Measurements from ENCODE around the gene MYH6. TPM values are rescaled to one million over a fixed set of nuclear protein-coding genes. Genes with fewer than 3 reads are reported as not detected.

Gene MYH6
- total RNA-seq, 4 donors from 2014 or later = 0.07 TPM; not detected in 3

DNA sequence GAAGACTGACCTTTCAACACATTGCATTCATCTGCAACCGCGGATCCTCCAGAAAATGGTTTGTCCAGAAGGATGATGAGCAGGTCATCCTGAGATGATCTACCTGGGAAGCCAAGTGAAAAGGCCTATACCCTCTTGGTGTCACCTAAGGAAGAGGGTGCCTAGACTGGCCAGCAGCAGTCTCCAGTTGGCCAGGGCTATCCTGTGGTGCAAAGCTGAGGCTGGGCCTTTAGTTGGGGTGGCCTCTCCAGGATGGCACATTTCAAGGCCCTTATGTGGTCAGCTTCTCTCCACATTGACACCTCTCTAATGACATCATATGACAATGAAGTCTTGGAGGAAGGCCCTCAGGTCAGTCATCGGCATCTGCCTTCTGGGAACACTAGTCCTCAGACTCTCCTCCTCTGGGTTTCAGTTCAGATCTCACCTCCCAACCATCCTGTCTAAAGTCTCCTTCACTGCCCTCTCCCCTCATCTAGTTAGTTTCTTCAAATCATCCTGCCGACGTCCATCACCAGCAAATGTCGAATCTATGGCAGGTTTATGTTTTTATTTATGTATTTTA, 52.1 kb downstream of the MYH6 start:
- intact Hi-C loops (cut with DNase I; ENCODE audit: low total_unique reads) = no loop called here
- Histone ChIP-seq H3K9me3 (no peaks in the 10 kb centered on the region), H3K4me3 (no peak overlapping the region), H3K4me1 (no peaks in the 10 kb centered on the region), H3K27me3 (no peaks in the 10 kb centered on the region), H3K36me3 (no peaks in the 10 kb centered on the region), H3K27ac (no peak overlapping the region)
- DNase-seq = no peak
- TF ChIP-seq, protein P1, sequence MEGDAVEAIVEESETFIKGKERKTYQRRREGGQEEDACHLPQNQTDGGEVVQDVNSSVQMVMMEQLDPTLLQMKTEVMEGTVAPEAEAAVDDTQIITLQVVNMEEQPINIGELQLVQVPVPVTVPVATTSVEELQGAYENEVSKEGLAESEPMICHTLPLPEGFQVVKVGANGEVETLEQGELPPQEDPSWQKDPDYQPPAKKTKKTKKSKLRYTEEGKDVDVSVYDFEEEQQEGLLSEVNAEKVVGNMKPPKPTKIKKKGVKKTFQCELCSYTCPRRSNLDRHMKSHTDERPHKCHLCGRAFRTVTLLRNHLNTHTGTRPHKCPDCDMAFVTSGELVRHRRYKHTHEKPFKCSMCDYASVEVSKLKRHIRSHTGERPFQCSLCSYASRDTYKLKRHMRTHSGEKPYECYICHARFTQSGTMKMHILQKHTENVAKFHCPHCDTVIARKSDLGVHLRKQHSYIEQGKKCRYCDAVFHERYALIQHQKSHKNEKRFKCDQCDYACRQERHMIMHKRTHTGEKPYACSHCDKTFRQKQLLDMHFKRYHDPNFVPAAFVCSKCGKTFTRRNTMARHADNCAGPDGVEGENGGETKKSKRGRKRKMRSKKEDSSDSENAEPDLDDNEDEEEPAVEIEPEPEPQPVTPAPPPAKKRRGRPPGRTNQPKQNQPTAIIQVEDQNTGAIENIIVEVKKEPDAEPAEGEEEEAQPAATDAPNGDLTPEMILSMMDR (IDR thresholded peaks at IDR 0.05) = no peak
- TF ChIP-seq POLR2A (IDR thresholded peaks at IDR 0.05) = no peak

DNA sequence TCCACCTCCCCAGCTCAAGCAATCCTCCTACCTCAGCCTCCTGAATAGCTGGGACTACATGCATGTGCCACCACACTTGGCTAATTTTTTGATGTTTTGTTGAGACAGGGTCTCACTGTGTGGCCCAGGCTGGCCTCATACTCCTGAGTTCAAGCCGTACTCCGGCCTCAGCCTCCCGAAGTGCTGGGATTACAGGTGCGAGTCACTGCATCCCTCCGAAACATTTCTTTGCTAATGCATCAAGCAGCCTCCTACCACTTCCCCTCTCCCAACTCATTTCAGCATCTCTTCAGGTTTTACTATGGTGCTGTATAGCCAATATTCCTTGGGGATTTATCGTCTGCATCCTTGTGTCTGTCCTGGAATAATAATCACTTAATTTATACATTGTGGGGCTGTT, 53.1 kb downstream of the MYH6 start:
- no peak overlapping the region for H3K4me3 ChIP-seq
- H3K27me3 ChIP-seq = no peaks in the 10 kb centered on the region
- DNase-seq = no peak
- no peaks in the 10 kb centered on the region for H3K9me3 ChIP-seq
- H3K36me3 ChIP-seq = no peaks in the 10 kb centered on the region
- TF ChIP-seq, protein P1 (IDR thresholded peaks at IDR 0.05) = no peak
- TF ChIP-seq POLR2A (IDR thresholded peaks at IDR 0.05) = no peak
- no peaks in the 10 kb centered on the region for H3K4me1 ChIP-seq
- intact Hi-C loops (cut with DNase I; ENCODE audit: low total_unique reads) = no loop called here
- H3K27ac ChIP-seq = no peak overlapping the region

DNA sequence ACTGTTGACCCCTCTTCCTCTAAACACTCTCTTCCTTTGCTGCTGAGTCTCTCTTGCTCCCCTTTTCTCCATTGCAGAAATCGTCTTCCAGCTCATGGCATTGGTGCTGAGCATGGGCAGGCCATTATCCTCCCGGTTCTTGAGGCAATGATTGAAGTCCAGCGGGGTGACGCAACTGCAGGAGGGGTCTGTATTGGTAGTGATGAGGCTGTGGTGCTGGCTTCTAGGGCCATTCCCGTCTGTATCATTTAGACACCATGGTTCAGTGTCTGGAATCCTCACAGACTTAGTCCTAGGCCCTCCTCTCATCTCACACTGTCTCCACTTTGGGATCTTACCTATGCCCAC, 54.7 kb downstream of the MYH6 start:
- Histone ChIP-seq H3K4me3 (no peak overlapping the region), H3K27ac (no peak overlapping the region), H3K36me3 (no peaks in the 10 kb centered on the region), H3K9me3 (no peaks in the 10 kb centered on the region), H3K4me1 (no peaks in the 10 kb centered on the region), H3K27me3 (no peaks in the 10 kb centered on the region)
- intact Hi-C loops (cut with DNase I; ENCODE audit: low total_unique reads) = no loop called here
- TF ChIP-seq, protein P1 (IDR thresholded peaks at IDR 0.05) = no peak
- TF ChIP-seq POLR2A (IDR thresholded peaks at IDR 0.05) = no peak
- DNase-seq = no peak

DNA sequence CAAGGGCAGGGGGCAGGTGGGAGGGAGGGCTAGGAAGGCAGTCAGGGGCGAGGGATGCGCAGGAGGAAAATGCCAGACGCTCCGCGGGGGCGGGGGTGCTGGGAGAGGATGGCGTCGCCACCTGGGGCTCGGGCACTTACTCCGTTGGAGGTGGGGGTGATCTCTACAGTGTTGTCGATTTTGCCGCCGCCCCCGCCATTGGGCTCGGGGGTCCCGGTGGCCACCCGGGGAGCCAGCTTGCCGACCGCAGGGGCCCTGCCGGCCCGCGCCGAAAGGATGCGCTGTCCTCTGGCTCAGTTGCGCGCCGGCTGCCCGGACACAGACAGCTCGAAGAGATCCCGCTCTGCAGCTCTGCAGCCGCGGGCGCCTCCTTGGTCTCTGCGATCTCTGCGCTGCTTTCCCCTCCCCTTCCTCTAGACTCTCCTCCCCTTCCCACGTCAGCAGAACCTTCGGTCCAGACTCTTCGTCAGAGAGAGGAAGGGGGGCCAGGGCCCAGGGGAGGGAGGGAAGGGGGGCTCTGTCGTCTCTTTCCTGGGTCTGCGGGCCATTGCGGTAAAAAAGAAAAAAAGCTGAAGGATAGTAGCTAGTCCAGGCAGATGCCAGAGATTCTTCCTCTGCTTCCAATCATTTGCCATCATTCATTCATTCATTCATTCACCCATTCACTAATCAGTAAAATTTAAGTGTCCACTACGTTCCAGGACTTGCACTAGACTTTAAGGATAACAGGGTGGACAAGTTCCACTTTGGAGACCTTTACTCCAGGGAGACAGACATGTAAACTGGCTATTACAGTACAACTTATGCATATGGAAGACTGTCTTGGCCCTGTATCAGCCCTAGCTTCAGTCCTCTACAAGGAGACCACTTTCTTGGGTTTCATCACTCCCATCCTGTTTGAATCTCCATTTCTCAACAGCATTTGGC, 55.3 kb downstream of the MYH6 start, which contains the start of gene SLC22A17:
Gene SLC22A17, minus strand, starts transcription at position 382 of the 927 bp plus-strand sequence.
- DNase-seq = peak; percentile 87 to 89
- Histone ChIP-seq H3K27me3 (no peaks in the 10 kb centered on the region), H3K4me3 (peak within 1 kb of the TSS; percentile 55 to 56), H3K27ac (peak within 1 kb of the TSS; percentile 56 to 61), H3K9me3 (no peaks in the 10 kb centered on the region), H3K4me1 (no peaks in the 10 kb centered on the region), H3K36me3 (no peaks in the 10 kb centered on the region)
- TF ChIP-seq, protein P1 (IDR thresholded peaks at IDR 0.05) = peak in 1 of 4 experiments; percentile 35
- peak; percentile 88 for TF ChIP-seq POLR2A (IDR thresholded peaks at IDR 0.05)
- intact Hi-C loops (cut with DNase I; ENCODE audit: low total_unique reads) = no loop called here
